Lung (tissue), 12 donors: ENCODE data around the gene PAX2. TPM values are rescaled to one million over a fixed set of nuclear protein-coding genes. Genes with fewer than 3 reads are reported as not detected.

Experiments
- ATAC-seq: fragments of 200-7000 bp; cut with Tn5 transposase; one replicate; pipeline ENCODE4 v1.9.1; 2020; ENCODE audit warnings: moderate number of reproducible peaks; ENCODE audit not compliant: insufficient read depth, low FRiP score
- DNase-seq, 3 donors: peaks; one replicate each; pipeline ENCODE4 v3.0.0-alpha.2; 2013 to 2017
- H3K27ac ChIP-seq, 2 donors: one replicate each; pipeline ENCODE4 v1.5.1; 2013; ENCODE audit warnings: mild to moderate bottlenecking in 2 of 2, moderate library complexity in 2 of 2, control low read depth in 1 of 2, inconsistent platforms in 1 of 2, low read depth in 1 of 2, low read length in 1 of 2
- H3K27me3 ChIP-seq, 3 donors: one replicate each; pipeline ENCODE4 v1.5.1; 2013; ENCODE audit warnings: low read length in 2 of 3; ENCODE audit not compliant: control insufficient read depth in 3 of 3, insufficient read depth in 3 of 3
- H3K36me3 ChIP-seq, 4 donors: one replicate each; pipeline ENCODE4 v1.5.1; 2013; ENCODE audit warnings: low read length in 4 of 4, mild to moderate bottlenecking in 1 of 4, moderate library complexity in 1 of 4; ENCODE audit not compliant: control insufficient read depth in 4 of 4, insufficient read depth in 4 of 4
- H3K4me1 ChIP-seq, 5 donors: one replicate each; pipeline ENCODE4 v1.5.1; 2013; ENCODE audit warnings: low read length in 5 of 5, mild to moderate bottlenecking in 2 of 5, moderate library complexity in 1 of 5; ENCODE audit not compliant: control insufficient read depth in 5 of 5, insufficient read depth in 5 of 5
- H3K4me3 ChIP-seq: one replicate; pipeline ENCODE4 v1.5.1; 2013; ENCODE audit warnings: mild to moderate bottlenecking, control low read depth, moderate library complexity
- H3K9ac ChIP-seq, 2 donors: one replicate each; pipeline ENCODE4 v1.5.1; 2013; ENCODE audit warnings: low read length in 2 of 2, control low read depth in 1 of 2; ENCODE audit not compliant: insufficient read depth in 1 of 2
- H3K9me3 ChIP-seq, 4 donors: one replicate each; pipeline ENCODE4 v1.5.1; 2013; ENCODE audit warnings: low read length in 3 of 4, mild to moderate bottlenecking in 1 of 4, moderate library complexity in 1 of 4; ENCODE audit not compliant: control insufficient read depth in 4 of 4, insufficient read depth in 3 of 4
- WGBS, 2 donors: extraction: QIAGEN DNeasy Blood & Tissue Kit; methylation state at CpG; one replicate each; pipeline ENCODE4 v1.1.7; 2013; 5-methylcytosine and 5-hydroxymethylcytosine counted together
- polyA plus RNA-seq, 2 donors: library from polyadenylated mRNA; stranded (reverse); fragments of 200-250 nt; gene quantifications; one replicate each; pipeline ENCODE4 v1.2.1, GENCODE V29; 2013
- total RNA-seq, 2 donors: library from RNA; depleted of rRNA in 1 of 2; stranded (reverse); fragments of >200 nt in 1 of 2; gene quantifications; one replicate each; pipeline ENCODE4 v1.2.1, GENCODE V29; 2014 to 2021
- TF ChIP-seq, protein P1 (sequence below): IDR thresholded peaks from 2 replicates; pipeline ENCODE4 v1.5.1; 2012; ENCODE audit warnings: mild to moderate bottlenecking; ENCODE audit errors: control extremely low read depth, extremely low read depth
- donor health status: control.
- donor health status: control.
- donor health status: Bipolar disorder and iron deficiency.
- donor health status: healthy.
- donor health status: DM: yes; HTN: yes; CAD: no.

Gene PAX2
- total and polyA plus RNA-seq, 4 donors = not detected

DNA sequence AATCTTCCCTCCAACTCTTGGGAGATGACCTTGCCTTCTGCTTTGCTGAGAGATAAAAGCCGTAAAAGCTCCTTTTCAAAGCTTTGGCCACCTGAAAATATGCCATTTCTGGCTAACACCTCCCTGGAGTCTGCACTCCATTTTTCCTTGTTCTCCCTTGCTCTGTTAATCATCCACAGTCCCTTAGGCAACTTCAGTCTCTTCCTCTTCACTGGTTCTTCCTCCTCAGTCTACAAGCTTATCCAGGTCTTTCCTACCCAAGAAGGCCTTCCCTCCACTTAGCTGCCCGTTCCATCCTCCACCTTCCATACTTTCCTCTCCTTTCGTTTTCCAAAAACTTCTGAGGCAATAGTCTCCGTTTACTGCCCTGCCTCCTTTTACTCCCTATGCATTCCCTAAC is 30.5 kb downstream of the PAX2 start:
- TF ChIP-seq, protein P1, sequence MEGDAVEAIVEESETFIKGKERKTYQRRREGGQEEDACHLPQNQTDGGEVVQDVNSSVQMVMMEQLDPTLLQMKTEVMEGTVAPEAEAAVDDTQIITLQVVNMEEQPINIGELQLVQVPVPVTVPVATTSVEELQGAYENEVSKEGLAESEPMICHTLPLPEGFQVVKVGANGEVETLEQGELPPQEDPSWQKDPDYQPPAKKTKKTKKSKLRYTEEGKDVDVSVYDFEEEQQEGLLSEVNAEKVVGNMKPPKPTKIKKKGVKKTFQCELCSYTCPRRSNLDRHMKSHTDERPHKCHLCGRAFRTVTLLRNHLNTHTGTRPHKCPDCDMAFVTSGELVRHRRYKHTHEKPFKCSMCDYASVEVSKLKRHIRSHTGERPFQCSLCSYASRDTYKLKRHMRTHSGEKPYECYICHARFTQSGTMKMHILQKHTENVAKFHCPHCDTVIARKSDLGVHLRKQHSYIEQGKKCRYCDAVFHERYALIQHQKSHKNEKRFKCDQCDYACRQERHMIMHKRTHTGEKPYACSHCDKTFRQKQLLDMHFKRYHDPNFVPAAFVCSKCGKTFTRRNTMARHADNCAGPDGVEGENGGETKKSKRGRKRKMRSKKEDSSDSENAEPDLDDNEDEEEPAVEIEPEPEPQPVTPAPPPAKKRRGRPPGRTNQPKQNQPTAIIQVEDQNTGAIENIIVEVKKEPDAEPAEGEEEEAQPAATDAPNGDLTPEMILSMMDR = no peak
- Histone ChIP-seq H3K27me3 (peaks cover 0 to 32% (median 5%) of the 10 kb centered on the region in 3 donors), H3K9me3 (peaks cover 0 to 7% (median under 1%) of the 10 kb centered on the region in 4 donors), H3K9ac (no peak overlapping the region), H3K36me3 (no peaks in the 10 kb centered on the region), H3K4me3 (no peak overlapping the region), H3K4me1 (no peaks in the 10 kb centered on the region), H3K27ac (no peak overlapping the region)
- ATAC-seq = no peak
- WGBS, 2 donors = 70 to 81% methylated on average over 4 of the region's 4 CpGs
- no peak for DNase-seq

DNA sequence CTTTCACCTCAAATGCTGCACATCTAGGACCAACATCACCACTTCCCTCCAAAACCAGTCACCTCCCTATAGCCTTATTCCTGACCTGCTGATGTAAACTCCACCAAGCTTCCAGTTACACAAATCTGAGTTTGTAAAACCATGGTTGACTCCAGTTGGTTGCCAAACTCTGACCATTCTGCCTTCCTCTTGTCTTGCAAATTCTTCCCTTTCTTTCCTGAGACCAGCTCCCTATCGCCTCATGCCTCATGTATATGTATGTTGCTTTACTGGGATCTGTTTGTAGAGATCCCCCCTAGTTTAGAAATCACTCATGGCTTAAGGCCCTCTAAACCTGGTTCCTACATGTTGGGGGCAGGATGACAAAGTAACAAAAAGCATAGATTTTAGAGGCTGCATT is 31.3 kb downstream of the PAX2 start:
- Histone ChIP-seq H3K36me3 (no peaks in the 10 kb centered on the region), H3K9ac (no peak overlapping the region), H3K4me1 (no peaks in the 10 kb centered on the region), H3K9me3 (peaks cover 0 to 7% (median under 1%) of the 10 kb centered on the region in 4 donors), H3K27me3 (peaks cover 0 to 32% (median 5%) of the 10 kb centered on the region in 3 donors), H3K4me3 (no peak overlapping the region), H3K27ac (no peak overlapping the region)
- 94 to 97% methylated on average over 1 of the region's 1 CpG for WGBS, 2 donors
- no peak for DNase-seq
- ATAC-seq = no peak
- TF ChIP-seq, protein P1 = no peak

DNA sequence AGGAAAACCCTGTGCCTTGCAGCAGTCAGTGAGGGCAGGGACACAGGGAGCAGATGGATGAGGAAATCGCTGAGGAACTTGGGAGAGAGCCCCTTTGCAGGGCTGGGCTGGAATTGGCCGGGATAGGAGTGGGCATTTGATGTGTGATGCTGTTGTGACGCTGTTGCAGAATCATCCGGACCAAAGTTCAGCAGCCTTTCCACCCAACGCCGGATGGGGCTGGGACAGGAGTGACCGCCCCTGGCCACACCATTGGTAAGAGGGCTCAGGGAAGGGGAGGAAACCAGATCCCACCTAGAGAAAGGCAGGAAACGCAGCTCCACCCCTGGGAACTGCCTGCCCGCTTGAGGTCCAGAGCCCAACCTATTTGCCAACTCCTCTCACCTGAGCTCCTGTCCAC is 33.9 kb downstream of the PAX2 start:
- no peak overlapping the region for H3K27ac ChIP-seq
- H3K4me1 ChIP-seq = peaks cover 0 to 10% (median 0%) of the 10 kb centered on the region in 5 donors
- DNase-seq (no peak), ATAC-seq (no peak)
- no peak overlapping the region for H3K9ac ChIP-seq
- no peak overlapping the region for H3K4me3 ChIP-seq
- TF ChIP-seq, protein P1 = no peak
- H3K36me3 ChIP-seq = no peaks in the 10 kb centered on the region
- peaks cover 0 to 23% (median 5%) of the 10 kb centered on the region in 3 donors for H3K27me3 ChIP-seq
- H3K9me3 ChIP-seq = peaks cover 0 to 8% (median under 1%) of the 10 kb centered on the region in 4 donors
- 78 to 85% methylated on average over 9 of the region's 9 CpGs for WGBS, 2 donors

DNA sequence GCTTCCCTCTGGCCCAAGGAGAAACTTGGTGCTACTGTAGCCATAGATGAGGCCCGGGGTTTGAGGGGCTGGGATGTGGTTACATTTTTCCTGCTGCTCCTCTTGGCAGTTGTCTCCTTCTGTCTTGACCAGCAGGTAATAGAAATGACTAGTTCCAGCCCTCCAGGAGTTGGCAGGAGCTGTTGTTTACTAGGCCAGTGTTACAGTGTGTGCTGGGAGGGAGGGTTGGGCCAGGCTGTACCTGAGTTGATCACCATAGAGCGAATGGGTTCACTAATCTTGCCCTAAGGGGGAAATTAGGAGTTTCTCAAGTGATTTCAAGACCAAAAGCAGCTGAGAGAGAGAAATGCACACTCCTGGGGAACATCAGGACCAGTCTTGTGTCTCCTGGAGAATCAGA is 34.9 kb downstream of the PAX2 start:
- Histone ChIP-seq H3K36me3 (no peaks in the 10 kb centered on the region), H3K27me3 (peaks cover 0 to 31% (median 5%) of the 10 kb centered on the region in 3 donors), H3K9ac (no peak overlapping the region), H3K27ac (no peak overlapping the region), H3K4me3 (no peak overlapping the region), H3K4me1 (peaks cover 0 to 10% (median 0%) of the 10 kb centered on the region in 5 donors), H3K9me3 (peaks cover 0 to 8% (median under 1%) of the 10 kb centered on the region in 4 donors)
- TF ChIP-seq, protein P1 = no peak
- 79 to 83% methylated on average over 2 of the region's 2 CpGs for WGBS, 2 donors
- ATAC-seq (no peak), DNase-seq (no peak)
